Thyroid gland (tissue), 4 donors: ENCODE results near the gene RAB4B.

Source experiments
- POLR2A ChIP-seq, 2 donors: fragments of 450-650 bp; IDR thresholded peaks; one replicate each; pipeline ENCODE4 v1.6.1; 2017; ENCODE audit warnings: antibody characterized with exemption in 2 of 2, mild to moderate bottlenecking in 2 of 2, moderate library complexity in 1 of 2
- TF ChIP-seq, protein P1 (sequence below), 6 experiments: fragments of 200-600 bp in 3 of 6; fragments of 450-650 bp in 3 of 6; sonication (generic) in 3 of 6; IDR thresholded peaks; one replicate each; pipeline ENCODE4 v1.5.1; 2016 to 2019; ENCODE audit warnings: antibody characterized with exemption in 6 of 6, mild to moderate bottlenecking in 2 of 6, inconsistent platforms in 1 of 6, moderate library complexity in 1 of 6

DNA sequence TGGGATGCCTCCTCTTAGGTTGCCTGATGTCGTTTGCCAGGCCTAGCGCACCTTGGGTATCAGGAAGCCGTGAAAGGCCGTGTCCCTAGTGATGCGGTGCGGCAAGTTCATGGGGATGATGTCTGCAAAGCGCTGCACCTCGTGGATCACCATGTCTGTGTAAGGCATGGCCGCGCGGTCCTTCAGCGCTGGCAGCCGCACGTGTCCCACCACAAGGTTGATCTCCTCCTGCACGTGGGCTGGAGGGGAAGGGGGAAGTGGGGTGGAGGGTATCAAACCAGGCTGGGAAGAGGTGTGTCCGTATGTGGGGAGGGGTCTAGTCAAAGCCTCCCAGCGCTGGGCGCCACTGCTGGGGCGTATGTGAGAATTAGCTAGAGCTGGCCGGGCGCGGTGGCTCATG, 44.1 kb downstream of the RAB4B start:
- TF ChIP-seq POLR2A (IDR thresholded peaks at IDR 0.05) = no peak
- TF ChIP-seq, protein P1, sequence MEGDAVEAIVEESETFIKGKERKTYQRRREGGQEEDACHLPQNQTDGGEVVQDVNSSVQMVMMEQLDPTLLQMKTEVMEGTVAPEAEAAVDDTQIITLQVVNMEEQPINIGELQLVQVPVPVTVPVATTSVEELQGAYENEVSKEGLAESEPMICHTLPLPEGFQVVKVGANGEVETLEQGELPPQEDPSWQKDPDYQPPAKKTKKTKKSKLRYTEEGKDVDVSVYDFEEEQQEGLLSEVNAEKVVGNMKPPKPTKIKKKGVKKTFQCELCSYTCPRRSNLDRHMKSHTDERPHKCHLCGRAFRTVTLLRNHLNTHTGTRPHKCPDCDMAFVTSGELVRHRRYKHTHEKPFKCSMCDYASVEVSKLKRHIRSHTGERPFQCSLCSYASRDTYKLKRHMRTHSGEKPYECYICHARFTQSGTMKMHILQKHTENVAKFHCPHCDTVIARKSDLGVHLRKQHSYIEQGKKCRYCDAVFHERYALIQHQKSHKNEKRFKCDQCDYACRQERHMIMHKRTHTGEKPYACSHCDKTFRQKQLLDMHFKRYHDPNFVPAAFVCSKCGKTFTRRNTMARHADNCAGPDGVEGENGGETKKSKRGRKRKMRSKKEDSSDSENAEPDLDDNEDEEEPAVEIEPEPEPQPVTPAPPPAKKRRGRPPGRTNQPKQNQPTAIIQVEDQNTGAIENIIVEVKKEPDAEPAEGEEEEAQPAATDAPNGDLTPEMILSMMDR (IDR thresholded peaks at IDR 0.05) = no peak
